ENCODE results near the gene APBB1IP. TPM values are rescaled to one million over a fixed set of nuclear protein-coding genes. Genes with fewer than 3 reads are reported as not detected.
"Not testable (repeated sequence)": the region's sequence is repeated elsewhere in the genome, so short reads cannot be mapped to it uniquely, and the experiment has no call there.

APBB1IP gene
- total and polyA plus RNA-seq, 12 donors = 0.81 to 11.9 (median 1.7) TPM

- no peak overlapping the region for H3K4me3 ChIP-seq
- H3K4me1 ChIP-seq = peaks cover 0 to 26% (median 0%) of the 10 kb centered on the region in 9 donors
- no peak for DNase-seq
- H3K36me3 ChIP-seq = no peaks in the 10 kb centered on the region
- TF ChIP-seq CTCF (IDR thresholded peaks at IDR 0.05) = no peak
- WGBS, 2 donors = 79 to 85% methylated on average over 3 of the region's 3 CpGs
- no peak overlapping the region for H3K27ac ChIP-seq
- no peak for ATAC-seq
- intact Hi-C loops (cut with DNase I) = no loop called here
- H3K27me3 ChIP-seq = no peaks in the 10 kb centered on the region
- H3K9me3 ChIP-seq = no peaks in the 10 kb centered on the region
Observed at GRCh38 chr10:26464632-26465280, 26.6 kb downstream of the APBB1IP start.

- H3K27me3 ChIP-seq; H3K36me3 ChIP-seq; DNase-seq; intact Hi-C loops (cut with DNase I); ATAC-seq; H3K9me3 ChIP-seq; H3K4me3 ChIP-seq; H3K27ac ChIP-seq: not testable (repeated sequence)
- H3K4me1 ChIP-seq = peaks cover 0 to 36% (median 0%) of the 10 kb centered on the region in 9 donors
- 86 to 90% methylated on average over 6 of the region's 6 CpGs for WGBS, 2 donors
Observed at GRCh38 chr10:26466531-26466930, 28.4 kb downstream of the APBB1IP start.

GRCh38 chr10:26467639-26468038, 29.5 kb downstream of the APBB1IP start:
- Histone ChIP-seq H3K36me3 (no peaks in the 10 kb centered on the region), H3K4me1 (peaks cover 0 to 47% (median 0%) of the 10 kb centered on the region in 9 donors), H3K4me3 (no peak overlapping the region), H3K27me3 (no peaks in the 10 kb centered on the region), H3K9me3 (no peaks in the 10 kb centered on the region), H3K27ac (no peak overlapping the region)
- intact Hi-C loops (cut with DNase I) = no loop called here
- DNase-seq (no peak), ATAC-seq (no peak)
- no peak for TF ChIP-seq CTCF (IDR thresholded peaks at IDR 0.05)
- WGBS, 2 donors = 84 to 87% methylated on average over 4 of the region's 4 CpGs

- 59 to 66% methylated on average over 3 of the region's 3 CpGs for WGBS, 2 donors
- H3K27ac ChIP-seq = no peak overlapping the region
Observed at GRCh38 chr10:26468291-26468690, 30.1 kb downstream of the APBB1IP start.

More at GRCh38 chr10:26468291-26468690, 30.1 kb downstream of the APBB1IP start:
- Histone ChIP-seq H3K36me3 (no peaks in the 10 kb centered on the region), H3K4me1 (peaks cover 0 to 49% (median 0%) of the 10 kb centered on the region in 9 donors), H3K9me3 (no peaks in the 10 kb centered on the region), H3K27me3 (no peaks in the 10 kb centered on the region), H3K4me3 (no peak overlapping the region)
- intact Hi-C loops (cut with DNase I) = no loop called here
- DNase-seq (no peak), ATAC-seq (no peak)
- no peak for TF ChIP-seq CTCF (IDR thresholded peaks at IDR 0.05)
